ENCODE data around the gene CES2.
"Not testable (repeated sequence)": the region's sequence is repeated elsewhere in the genome, so short reads cannot be mapped to it uniquely, and the experiment has no call there.

The CES2 gene

DNA sequence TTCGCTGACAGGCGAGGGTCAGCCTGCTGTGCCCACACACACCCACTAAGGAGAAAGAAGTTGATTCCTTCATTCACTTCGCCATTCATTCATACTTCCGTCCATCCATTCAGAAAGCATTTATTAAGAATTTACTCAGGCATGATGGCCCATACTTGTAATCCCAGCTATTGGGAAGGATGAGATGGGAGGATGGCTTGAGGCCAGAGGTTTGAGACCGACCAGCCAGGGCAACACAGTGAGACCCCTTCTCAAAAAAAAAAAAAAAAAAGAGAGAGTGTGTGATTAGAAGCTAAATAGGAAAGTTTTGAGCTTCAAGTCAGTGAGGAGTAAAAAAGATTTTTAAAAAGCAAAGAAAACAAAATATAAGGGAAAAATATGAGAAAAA, 8.7 kb downstream of the CES2 start:
- peaks cover 18% of the 10 kb centered on the region; the same call in 1 of the 2 replicates for H3K36me3 ChIP-seq (ENCODE audit: insufficient read depth, low read length)
- H4K20me1 ChIP-seq (ENCODE audit: insufficient read depth, low read length): no peaks in the 10 kb centered on the region
- peaks cover 4% of the 10 kb centered on the region for H3K4me1 ChIP-seq (ENCODE audit: insufficient read depth, low read length, severe bottlenecking)
- no peaks in the 10 kb centered on the region for H3K79me2 ChIP-seq (ENCODE audit: insufficient read depth, low read length)
- no peak overlapping the region for H3K4me3 ChIP-seq (ENCODE audit: low read depth, low read length, poor library complexity, severe bottlenecking)
- H3K9me2 ChIP-seq (ENCODE audit: low read depth, low read length): no peaks in the 10 kb centered on the region
- TF ChIP-seq, protein P1, sequence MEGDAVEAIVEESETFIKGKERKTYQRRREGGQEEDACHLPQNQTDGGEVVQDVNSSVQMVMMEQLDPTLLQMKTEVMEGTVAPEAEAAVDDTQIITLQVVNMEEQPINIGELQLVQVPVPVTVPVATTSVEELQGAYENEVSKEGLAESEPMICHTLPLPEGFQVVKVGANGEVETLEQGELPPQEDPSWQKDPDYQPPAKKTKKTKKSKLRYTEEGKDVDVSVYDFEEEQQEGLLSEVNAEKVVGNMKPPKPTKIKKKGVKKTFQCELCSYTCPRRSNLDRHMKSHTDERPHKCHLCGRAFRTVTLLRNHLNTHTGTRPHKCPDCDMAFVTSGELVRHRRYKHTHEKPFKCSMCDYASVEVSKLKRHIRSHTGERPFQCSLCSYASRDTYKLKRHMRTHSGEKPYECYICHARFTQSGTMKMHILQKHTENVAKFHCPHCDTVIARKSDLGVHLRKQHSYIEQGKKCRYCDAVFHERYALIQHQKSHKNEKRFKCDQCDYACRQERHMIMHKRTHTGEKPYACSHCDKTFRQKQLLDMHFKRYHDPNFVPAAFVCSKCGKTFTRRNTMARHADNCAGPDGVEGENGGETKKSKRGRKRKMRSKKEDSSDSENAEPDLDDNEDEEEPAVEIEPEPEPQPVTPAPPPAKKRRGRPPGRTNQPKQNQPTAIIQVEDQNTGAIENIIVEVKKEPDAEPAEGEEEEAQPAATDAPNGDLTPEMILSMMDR (IDR thresholded peaks at IDR 0.05; ENCODE audit: low read length): no peak
- no peak for TF ChIP-seq EZH2 (IDR thresholded peaks at IDR 0.05; ENCODE audit: borderline replicate concordance, low read length)
- H2AFZ ChIP-seq (ENCODE audit: low read length): no peak overlapping the region
- H3K4me2 ChIP-seq (ENCODE audit: low read length): no peak overlapping the region
- no peaks in the 10 kb centered on the region for H3K9me3 ChIP-seq (ENCODE audit: low read length)
- H3K9ac ChIP-seq (ENCODE audit: low read length): no peak overlapping the region
- no peaks in the 10 kb centered on the region for H3F3A ChIP-seq (ENCODE audit: insufficient read depth, low read length)
- H3K27me3 ChIP-seq (ENCODE audit: insufficient read depth, low read length): peaks cover 5% of the 10 kb centered on the region; the same call in 1 of the 2 replicates
- no peak overlapping the region for H3K27ac ChIP-seq (ENCODE audit: low read depth, low read length, poor library complexity, severe bottlenecking)

DNA sequence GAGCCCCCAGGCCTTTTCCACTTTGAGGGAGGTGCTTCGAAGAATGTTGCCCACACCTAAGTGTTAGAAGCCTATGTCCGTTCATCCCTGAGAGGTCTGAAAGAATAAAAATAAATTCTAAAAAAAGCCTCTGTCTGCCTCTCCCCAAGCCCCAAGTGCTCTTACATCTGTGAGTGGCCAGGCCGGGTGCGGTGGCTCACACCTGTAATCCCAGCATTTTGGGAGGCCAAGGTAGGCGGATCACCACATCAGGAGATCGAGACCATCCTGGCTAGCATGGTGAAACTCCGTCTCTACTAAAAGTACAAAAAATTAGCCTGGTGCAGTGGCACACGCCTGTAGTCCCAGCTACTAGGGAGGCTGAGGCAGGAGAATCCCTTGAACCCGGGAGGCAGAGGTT, 9.7 kb downstream of the CES2 start:
- H3K9me3 ChIP-seq (ENCODE audit: low read length); H3F3A ChIP-seq (ENCODE audit: insufficient read depth, low read length); H3K27me3 ChIP-seq (ENCODE audit: insufficient read depth, low read length); H3K9me2 ChIP-seq (ENCODE audit: low read depth, low read length); H3K79me2 ChIP-seq (ENCODE audit: insufficient read depth, low read length); H3K27ac ChIP-seq (ENCODE audit: low read depth, low read length, poor library complexity, severe bottlenecking); H3K4me3 ChIP-seq (ENCODE audit: low read depth, low read length, poor library complexity, severe bottlenecking); H3K4me1 ChIP-seq (ENCODE audit: insufficient read depth, low read length, severe bottlenecking); H4K20me1 ChIP-seq (ENCODE audit: insufficient read depth, low read length); H2AFZ ChIP-seq (ENCODE audit: low read length); H3K9ac ChIP-seq (ENCODE audit: low read length); H3K4me2 ChIP-seq (ENCODE audit: low read length): not testable (repeated sequence)
- H3K36me3 ChIP-seq (ENCODE audit: insufficient read depth, low read length): peaks cover 18% of the 10 kb centered on the region; the same call in 1 of the 2 replicates

DNA sequence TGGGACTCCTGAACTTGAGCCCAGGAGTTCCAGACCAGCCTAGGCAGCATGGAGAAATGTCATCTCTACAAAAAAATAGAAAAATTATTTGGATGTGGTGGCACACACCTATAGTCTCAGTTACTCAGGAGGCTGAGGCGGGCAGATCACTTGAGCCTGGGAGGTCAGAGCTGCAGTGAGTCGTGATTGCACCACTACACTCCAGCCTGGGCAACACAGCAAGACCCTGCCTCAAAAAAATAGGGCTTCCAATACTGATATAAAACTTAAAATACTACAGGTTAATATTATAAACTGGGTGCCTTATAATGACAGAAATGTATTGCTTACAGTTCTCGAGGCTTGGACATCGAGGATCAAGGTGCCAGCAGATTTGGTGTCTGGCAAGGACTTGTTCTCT, 10.6 kb downstream of the CES2 start:
- Histone ChIP-seq H3K9ac (ENCODE audit: low read length) (no peak overlapping the region), H3K4me3 (ENCODE audit: low read depth, low read length, poor library complexity, severe bottlenecking) (no peak overlapping the region), H3K79me2 (ENCODE audit: insufficient read depth, low read length) (no peaks in the 10 kb centered on the region), H3K9me3 (ENCODE audit: low read length) (no peaks in the 10 kb centered on the region), H2AFZ (ENCODE audit: low read length) (no peak overlapping the region), H3K4me1 (ENCODE audit: insufficient read depth, low read length, severe bottlenecking) (peaks cover 4% of the 10 kb centered on the region), H3K27ac (ENCODE audit: low read depth, low read length, poor library complexity, severe bottlenecking) (no peak overlapping the region), H3K36me3 (ENCODE audit: insufficient read depth, low read length) (peaks cover 18% of the 10 kb centered on the region; the same call in 1 of the 2 replicates), H3K9me2 (ENCODE audit: low read depth, low read length) (no peaks in the 10 kb centered on the region), H4K20me1 (ENCODE audit: insufficient read depth, low read length) (no peaks in the 10 kb centered on the region), H3K4me2 (ENCODE audit: low read length) (no peak overlapping the region), H3F3A (ENCODE audit: insufficient read depth, low read length) (no peaks in the 10 kb centered on the region), H3K27me3 (ENCODE audit: insufficient read depth, low read length) (peaks cover 5% of the 10 kb centered on the region; the same call in 1 of the 2 replicates)
- TF ChIP-seq, protein P1 (IDR thresholded peaks at IDR 0.05; ENCODE audit: low read length): no peak
- no peak for TF ChIP-seq EZH2 (IDR thresholded peaks at IDR 0.05; ENCODE audit: borderline replicate concordance, low read length)

DNA sequence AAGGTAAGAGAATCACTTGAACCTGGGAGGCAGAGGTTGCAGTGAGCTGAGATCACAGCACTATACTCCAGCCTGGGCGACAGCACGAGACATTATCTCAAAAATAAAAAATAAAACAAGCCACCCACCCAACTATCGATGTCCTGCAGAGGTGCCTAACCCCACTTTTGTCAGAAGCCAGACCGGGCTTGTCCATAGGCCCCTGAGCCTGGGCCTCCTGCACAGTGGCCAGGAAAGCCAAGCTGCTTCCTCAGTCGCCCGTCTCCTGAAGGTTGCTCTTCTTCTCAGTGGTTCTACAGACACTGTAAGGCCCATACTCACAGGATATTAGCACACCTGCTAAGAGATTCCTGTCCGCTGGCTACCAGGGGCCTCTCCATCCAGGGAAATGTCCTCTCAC, 11.2 kb downstream of the CES2 start:
- TF ChIP-seq, protein P1 (IDR thresholded peaks at IDR 0.05; ENCODE audit: low read length): no peak
- TF ChIP-seq EZH2 (IDR thresholded peaks at IDR 0.05; ENCODE audit: borderline replicate concordance, low read length): no peak
- H3K4me2 ChIP-seq (ENCODE audit: low read length): no peak overlapping the region
- H3K9ac ChIP-seq (ENCODE audit: low read length): no peak overlapping the region
- H3K36me3 ChIP-seq (ENCODE audit: insufficient read depth, low read length): peaks cover 18% of the 10 kb centered on the region; the same call in 1 of the 2 replicates
- H3K9me2 ChIP-seq (ENCODE audit: low read depth, low read length): no peaks in the 10 kb centered on the region
- H3K79me2 ChIP-seq (ENCODE audit: insufficient read depth, low read length): no peaks in the 10 kb centered on the region
- no peaks in the 10 kb centered on the region for H3F3A ChIP-seq (ENCODE audit: insufficient read depth, low read length)
- no peak overlapping the region for H2AFZ ChIP-seq (ENCODE audit: low read length)
- H3K4me3 ChIP-seq (ENCODE audit: low read depth, low read length, poor library complexity, severe bottlenecking): no peak overlapping the region
- peaks cover 4% of the 10 kb centered on the region for H3K4me1 ChIP-seq (ENCODE audit: insufficient read depth, low read length, severe bottlenecking)
- peaks cover 5% of the 10 kb centered on the region; the same call in 1 of the 2 replicates for H3K27me3 ChIP-seq (ENCODE audit: insufficient read depth, low read length)
- 0 out of 2 replicates have a peak, but pooled peaks cover under 1% of the 10 kb centered on the region for H3K9me3 ChIP-seq (ENCODE audit: low read length)
- no peaks in the 10 kb centered on the region for H4K20me1 ChIP-seq (ENCODE audit: insufficient read depth, low read length)
- no peak overlapping the region for H3K27ac ChIP-seq (ENCODE audit: low read depth, low read length, poor library complexity, severe bottlenecking)
